ENCODE data around the gene ZNF592.

- no peak for TF ChIP-seq POLR2A (IDR thresholded peaks at IDR 0.05)
- no peak for TF ChIP-seq CTCF (IDR thresholded peaks at IDR 0.05)
These were observed 42.3 kb downstream of the ZNF592 start for GRCh38 chr15:84790676-84791075.
